HEK293T (cell line): ENCODE measurements around the gene IRAK1.

ENCODE experiments used
- ARNT ChIP-seq: fragments of 450-650 bp; IDR thresholded peaks from 2 replicates; pipeline ENCODE4 v1.6.1; 2017; ENCODE audit warnings: mild to moderate bottlenecking
- BHLHE40 ChIP-seq: fragments of 450-650 bp; IDR thresholded peaks from 2 replicates; pipeline ENCODE4 v1.6.1; 2016; ENCODE audit warnings: mild to moderate bottlenecking, moderate library complexity, borderline replicate concordance
- CTBP1 ChIP-seq: fragments of 450-650 bp; IDR thresholded peaks from 2 replicates; pipeline ENCODE4 v1.6.1; 2016; ENCODE audit warnings: borderline replicate concordance
- FOXK2 ChIP-seq: fragments of 450-650 bp; IDR thresholded peaks from 2 replicates; pipeline ENCODE4 v1.6.1; 2016; ENCODE audit warnings: mild to moderate bottlenecking
- FOXM1 ChIP-seq: fragments of 450-650 bp; IDR thresholded peaks from 2 replicates; pipeline ENCODE4 v1.6.1; 2017; ENCODE audit warnings: mild to moderate bottlenecking, borderline replicate concordance
- L3MBTL2 ChIP-seq: fragments of 450-650 bp; conservative IDR thresholded peaks from 2 replicates; pipeline ENCODE4 v1.6.1; 2016; ENCODE audit warnings: mild to moderate bottlenecking
- NFRKB ChIP-seq: fragments of 450-650 bp; IDR thresholded peaks from 2 replicates; pipeline ENCODE4 v1.6.1; 2016; ENCODE audit warnings: mild to moderate bottlenecking, moderate library complexity
- PKNOX1 ChIP-seq: fragments of 450-650 bp; IDR thresholded peaks from 2 replicates; pipeline ENCODE4 v1.6.1; 2016
- SP1 ChIP-seq: fragments of 450-650 bp; IDR thresholded peaks from 2 replicates; pipeline ENCODE4 v1.6.1; 2017
- SUZ12 ChIP-seq: fragments of 450-650 bp; IDR thresholded peaks from 2 replicates; pipeline ENCODE4 v1.6.1; 2016; ENCODE audit warnings: mild to moderate bottlenecking
- TARDBP ChIP-seq: fragments of 450-650 bp; IDR thresholded peaks from 2 replicates; pipeline ENCODE4 v1.6.1; 2016
- ZNF384 ChIP-seq: fragments of 450-650 bp; IDR thresholded peaks from 2 replicates; pipeline ENCODE4 v1.6.1; 2016

- no peak for TF ChIP-seq PKNOX1
- no peak for TF ChIP-seq ARNT
- no peak for TF ChIP-seq L3MBTL2
- TF ChIP-seq FOXK2, result no peak
- no peak for TF ChIP-seq NFRKB
- TF ChIP-seq SUZ12, result no peak
- no peak for TF ChIP-seq BHLHE40
- no peak for TF ChIP-seq ZNF384
- TF ChIP-seq CTBP1, result no peak
- TF ChIP-seq SP1, result no peak
- no peak for TF ChIP-seq FOXM1
- TF ChIP-seq TARDBP, result no peak
Measured at GRCh38 chrX:153989973-153990655, 29.6 kb downstream of the IRAK1 start.
